Erythroblast (primary cell): ENCODE measurements around the gene AK3.

Source experiments
- GATA1 ChIP-seq: IDR thresholded peaks from 2 replicates; pipeline ENCODE4 v1.6.1; 2011; ENCODE audit warnings: low read depth, mild to moderate bottlenecking, control low read depth, low read length, moderate library complexity
- POLR2A ChIP-seq: IDR thresholded peaks from 2 replicates; pipeline ENCODE4 v1.6.1; 2011; ENCODE audit warnings: mild to moderate bottlenecking, low read length

DNA sequence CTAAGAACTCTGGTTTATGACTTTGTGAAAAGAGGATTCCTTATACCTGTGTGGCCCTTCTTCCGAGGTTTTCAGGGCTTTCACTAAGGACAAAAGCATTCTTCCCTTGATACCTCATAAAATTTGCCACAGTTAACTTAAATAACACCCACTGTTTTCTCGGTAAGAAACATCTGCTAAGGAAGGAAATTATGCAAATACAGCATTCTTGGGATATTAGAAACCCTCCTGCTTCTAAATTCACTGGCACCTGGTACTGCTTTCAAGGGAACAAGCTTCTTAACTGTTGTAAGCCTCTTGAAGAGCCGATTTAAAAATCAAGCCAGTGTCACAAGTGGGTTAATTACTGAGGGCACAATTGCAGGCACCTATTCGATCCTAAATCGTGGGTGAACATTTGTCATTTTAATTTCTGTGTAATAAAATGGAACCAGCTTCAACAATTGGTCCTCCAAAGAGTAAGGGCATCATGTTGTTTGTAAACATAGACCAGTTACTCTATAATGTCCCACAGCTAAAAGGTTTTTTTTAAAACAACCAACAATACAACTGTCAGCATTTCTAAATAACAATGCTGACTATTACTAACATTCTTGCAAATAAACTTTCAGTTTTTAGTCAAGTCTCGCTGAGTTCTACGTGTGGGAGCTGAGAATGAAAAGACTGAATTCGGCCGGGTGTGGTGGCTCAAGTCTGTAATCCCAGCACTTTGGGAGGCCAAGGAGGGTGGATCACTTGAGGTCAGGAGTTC is 26.6 kb downstream of the AK3 start:
- no peak for TF ChIP-seq POLR2A
- TF ChIP-seq GATA1: no peak
